HEK293 (cell line): ENCODE results near the gene ADD1.
A peak's percentile ranks its signal among the peaks of the same experiment; 100 is the strongest.
"Not testable (repeated sequence)": the region's sequence is repeated elsewhere in the genome, so short reads cannot be mapped to it uniquely, and the experiment has no call there.

ENCODE experiments used
- CTCF ChIA-PET: fragments of 350-600 bp; formaldehyde crosslinking; extraction: SDS; loops from one replicate; lab custom pipeline; 2021; ENCODE audit warnings: antibody characterized with exemption; lab: Yijun Ruan, JAX
- POLR2A ChIA-PET: fragments of 300-600 bp; formaldehyde crosslinking; extraction: SDS; loops from one replicate; lab custom pipeline; 2020; ENCODE audit warnings: antibody characterized with exemption, inconsistent platforms; lab: Yijun Ruan, JAX
- H3K27ac ChIP-seq: fragments of 200-500 bp; sonication (Bioruptor generic); 2 replicates; pipeline ENCODE4 v1.5.1; 2014; ENCODE audit warnings: low read depth, low read length, control low read depth, inconsistent platforms; ENCODE audit errors: extremely low read depth
- H3K36me3 ChIP-seq, 2 experiments: fragments of 200-500 bp in 1 of 2; sonication (Bioruptor generic) in 1 of 2; 1 replicate in 1 of 2; 2 replicates in 1 of 2; pipeline ENCODE4 v1.5.1; 2014 to 2017; ENCODE audit warnings: inconsistent platforms in 2 of 2, low read length in 2 of 2; ENCODE audit not compliant: control insufficient read depth in 2 of 2, insufficient read depth in 1 of 2
- H3K4me1 ChIP-seq: fragments of 200-500 bp; sonication (Bioruptor generic); 2 replicates; pipeline ENCODE4 v1.5.1; 2014; ENCODE audit warnings: mild to moderate bottlenecking, low read length, inconsistent platforms; ENCODE audit not compliant: control insufficient read depth, insufficient read depth
- H3K4me3 ChIP-seq: 2 replicates; pipeline ENCODE4 v1.5.1; 2011; ENCODE audit warnings: low read depth, mild to moderate bottlenecking, control low read depth, low read length, moderate library complexity
- H3K9me3 ChIP-seq: fragments of 200-500 bp; sonication (Bioruptor generic); 2 replicates; pipeline ENCODE4 v1.5.1; 2014; ENCODE audit warnings: low read depth, low read length, inconsistent platforms; ENCODE audit not compliant: control insufficient read depth, insufficient read depth
- ELK4 ChIP-seq: IDR thresholded peaks from 2 replicates; pipeline ENCODE4 v1.6.1; 2011; ENCODE audit warnings: mild to moderate bottlenecking, low read depth, low read length, borderline replicate concordance
- HOXA7 ChIP-seq: sonication (generic); formaldehyde crosslinking; IDR thresholded peaks from 2 replicates; pipeline ENCODE4 v1.8.1; 2022; ENCODE audit warnings: missing genetic modification reagents, borderline replicate concordance
- KLF9 ChIP-seq: fragments of 450-650 bp; formaldehyde crosslinking; IDR thresholded peaks from 2 replicates; pipeline ENCODE4 v1.5.1; 2016; ENCODE audit warnings: missing biosample characterization, missing genetic modification characterization, low read depth
- OVOL3 ChIP-seq: fragments of 450-650 bp; formaldehyde crosslinking; IDR thresholded peaks from 2 replicates; pipeline ENCODE4 v1.5.1; 2016; ENCODE audit warnings: missing biosample characterization, missing genetic modification characterization
- PBX3 ChIP-seq: sonication (generic); formaldehyde crosslinking; IDR thresholded peaks from 2 replicates; pipeline ENCODE4 v1.8.1; 2022; ENCODE audit warnings: mild to moderate bottlenecking, moderate library complexity, missing genetic modification reagents
- PRDM1 ChIP-seq: fragments of 450-650 bp; formaldehyde crosslinking; IDR thresholded peaks from 2 replicates; pipeline ENCODE4; 2016; ENCODE audit warnings: missing biosample characterization, missing genetic modification characterization
- SALL2 ChIP-seq: fragments of 450-650 bp; formaldehyde crosslinking; IDR thresholded peaks from 2 replicates; pipeline ENCODE4 v1.5.0; 2017; ENCODE audit warnings: missing biosample characterization, mild to moderate bottlenecking, missing genetic modification characterization, borderline replicate concordance
- SCRT2 ChIP-seq: fragments of 450-650 bp; formaldehyde crosslinking; IDR thresholded peaks from 2 replicates; pipeline ENCODE4 v1.5.1; 2016; ENCODE audit warnings: missing biosample characterization, missing genetic modification characterization
- TSHZ1 ChIP-seq: fragments of 450-650 bp; formaldehyde crosslinking; IDR thresholded peaks from 2 replicates; pipeline ENCODE4 v1.5.1; 2016; ENCODE audit warnings: missing biosample characterization, missing genetic modification characterization, borderline replicate concordance
- ZBTB26 ChIP-seq: fragments of 450-650 bp; formaldehyde crosslinking; optimal IDR thresholded peaks from 2 replicates; pipeline ENCODE3; 2016; ENCODE audit warnings: missing biosample characterization, mild to moderate bottlenecking, missing genetic modification characterization
- ZNF184 ChIP-seq: fragments of 450-650 bp; IDR thresholded peaks from 2 replicates; pipeline ENCODE4 v1.5.1; 2018; ENCODE audit warnings: missing biosample characterization, mild to moderate bottlenecking, missing genetic modification characterization
- ZNF280C ChIP-seq: fragments of 450-650 bp; formaldehyde crosslinking; IDR thresholded peaks from 2 replicates; pipeline ENCODE4 v1.5.1; 2016; ENCODE audit warnings: missing biosample characterization, missing genetic modification characterization
- ZNF501 ChIP-seq: fragments of 450-650 bp; formaldehyde crosslinking; IDR thresholded peaks from 2 replicates; pipeline ENCODE4 v1.5.1; 2016; ENCODE audit warnings: missing biosample characterization, missing genetic modification characterization
- ZNF600 ChIP-seq: fragments of 450-650 bp; formaldehyde crosslinking; IDR thresholded peaks from 2 replicates; pipeline ENCODE4 v1.5.1; 2016; ENCODE audit warnings: missing biosample characterization, missing genetic modification characterization
- ZNF610 ChIP-seq: fragments of 450-650 bp; formaldehyde crosslinking; IDR thresholded peaks from 2 replicates; pipeline ENCODE4 v1.5.1; 2016; ENCODE audit warnings: missing biosample characterization, missing genetic modification characterization, borderline replicate concordance
- ZNF624 ChIP-seq: fragments of 450-650 bp; formaldehyde crosslinking; IDR thresholded peaks from 2 replicates; pipeline ENCODE4 v1.5.1; 2017; ENCODE audit warnings: missing biosample characterization, missing genetic modification characterization

Gene ADD1

GRCh38 chr4:2945619-2946604, 102.3 kb downstream of the ADD1 start:
- POLR2A ChIA-PET, H3K4me1 ChIP-seq, H3K4me3 ChIP-seq, H3K27ac ChIP-seq, H3K9me3 ChIP-seq: not testable (repeated sequence)
- CTCF ChIA-PET = interaction anchor here (0.6 kb wide), 1 partner anchor 51 kb away, joined by 3 read pairs; no protein-coding TSS in a partner anchor
- TF ChIP-seq ZNF600 (tag by site-specific recombination) (0 out of 2 replicates have a peak, but pooled peaks have one; percentile 24), ZBTB26 (tag by site-specific recombination) (peak; percentile 30), PRDM1 (tag by site-specific recombination) (peak; percentile 98)
- peaks cover 0 to 99% of the 10 kb centered on the region in 2 experiments for H3K36me3 ChIP-seq

GRCh38 chr4:2946812-2947600, 103.4 kb downstream of the ADD1 start:
- Histone ChIP-seq H3K4me3 (no peak overlapping the region), H3K9me3 (no peaks in the 10 kb centered on the region), H3K4me1 (no peaks in the 10 kb centered on the region), H3K27ac (no peak overlapping the region), H3K36me3 (peaks cover 0 to 99% of the 10 kb centered on the region in 2 experiments)
- TF ChIP-seq ZNF610 = no peak
- TF ChIP-seq ZNF501 (tag by site-specific recombination) = no peak
- TF ChIP-seq PBX3 (CRISPR knock-in tag) = no peak
- TF ChIP-seq KLF9 (tag by site-specific recombination) = no peak
- no peak for TF ChIP-seq TSHZ1 (tag by site-specific recombination)
- no peak for TF ChIP-seq ZNF184
- TF ChIP-seq ZNF280C (tag by site-specific recombination) = no peak
- TF ChIP-seq ZNF624 (tag by site-specific recombination) = no peak
- TF ChIP-seq SALL2 = no peak
- no peak for TF ChIP-seq OVOL3 (tag by site-specific recombination)
- TF ChIP-seq SCRT2 (tag by site-specific recombination) = no peak; the same call in 1 of the 2 replicates
- no peak for TF ChIP-seq HOXA7 (CRISPR knock-in tag)
- TF ChIP-seq ELK4 = no peak
- CTCF ChIA-PET = interaction anchor here (0.9 kb wide), 1 partner anchor 274 kb away, joined by 3 read pairs; no protein-coding TSS in a partner anchor
- POLR2A ChIA-PET = no interaction called here
